Retinal pigment epithelial cell (primary cell): ENCODE measurements around the gene AFDN.

Source experiments
- DNase-seq: peaks from one replicate; pipeline ENCODE4 v3.0.0-alpha.2; 2010; ENCODE audit warnings: low read depth
- H3K4me3 ChIP-seq: 2 replicates; pipeline ENCODE4 v1.5.1; 2011; ENCODE audit warnings: mild to moderate bottlenecking, low read length, control low read depth, moderate library complexity
- CTCF ChIP-seq: conservative IDR thresholded peaks from 2 replicates; pipeline ENCODE4 v1.5.1; 2011; ENCODE audit warnings: low read depth, low read length, control low read depth, inconsistent platforms

AFDN gene

GRCh38 chr6:167826896-167827582 lies at the start of gene AFDN:
AFDN (plus strand) TSS chr6:167826911; CDS start chr6:167827133, 222 bp downstream.
- H3K4me3 ChIP-seq = peak within 1 kb of the TSS; percentile 87
- no peak for TF ChIP-seq CTCF
- DNase-seq = no peak

GRCh38 chr6:167778497-167779128 lies 48.1 kb upstream of the AFDN start:
- no peak overlapping the region for H3K4me3 ChIP-seq
- TF ChIP-seq CTCF = no peak
- no peak for DNase-seq

- TF ChIP-seq CTCF = no peak
- H3K4me3 ChIP-seq = no peak overlapping the region
- no peak for DNase-seq
Measured at GRCh38 chr6:167779129-167779992, 47.4 kb upstream of the AFDN start.

GRCh38 chr6:167779993-167780655 lies 46.6 kb upstream of the AFDN start:
- DNase-seq = no peak
- H3K4me3 ChIP-seq = no peak overlapping the region
- TF ChIP-seq CTCF = no peak

- no peak for DNase-seq
- no peak for TF ChIP-seq CTCF
- H3K4me3 ChIP-seq = no peak overlapping the region
Measured at GRCh38 chr6:167781066-167781767, 45.5 kb upstream of the AFDN start.

- no peak overlapping the region for H3K4me3 ChIP-seq
- TF ChIP-seq CTCF = no peak
- no peak for DNase-seq
Measured at GRCh38 chr6:167781868-167782267, 44.8 kb upstream of the AFDN start.
